ENCODE measurements around the gene CHN1.

The CHN1 gene

GRCh38 chr2:174918886-174919526 lies 86.2 kb downstream of the CHN1 start:
- no peak for DNase-seq

DNA sequence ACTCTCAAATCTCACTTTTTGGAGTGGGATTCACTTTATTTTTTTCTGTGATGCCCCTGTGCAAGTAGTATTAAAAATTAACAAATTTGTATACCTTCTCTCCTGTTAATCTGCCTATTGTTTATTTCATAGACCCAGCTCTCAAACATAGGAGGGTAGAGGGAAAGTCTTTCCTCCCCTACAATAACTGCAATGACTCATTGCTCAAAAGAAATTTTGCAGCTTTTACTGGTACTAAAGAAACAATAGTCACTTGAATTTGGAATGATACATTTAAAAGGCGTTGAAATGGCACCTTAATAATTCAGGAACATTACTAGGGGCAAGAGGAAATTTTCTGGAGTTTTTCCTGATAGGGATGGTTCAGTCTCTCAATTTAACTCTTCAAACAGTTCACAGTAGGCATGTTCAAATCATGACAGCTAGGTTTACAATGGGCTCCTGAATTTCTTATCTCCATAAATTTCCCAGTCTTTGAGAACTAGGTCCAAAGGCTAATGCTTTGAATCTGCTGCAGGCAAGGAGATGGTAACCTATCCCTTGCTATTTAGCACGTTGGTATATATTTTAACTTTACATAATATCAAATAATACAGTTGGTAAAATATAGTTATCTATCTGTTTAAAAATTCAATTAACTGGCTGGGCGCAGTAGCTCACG lies 88.8 kb downstream of the CHN1 start:
- DNase-seq = no peak

GRCh38 chr2:174914853-174915760 lies 90.1 kb downstream of the CHN1 start:
- no peak for DNase-seq

- DNase-seq = no peak
Observed at GRCh38 chr2:174908284-174908683, 96.9 kb downstream of the CHN1 start.

DNA sequence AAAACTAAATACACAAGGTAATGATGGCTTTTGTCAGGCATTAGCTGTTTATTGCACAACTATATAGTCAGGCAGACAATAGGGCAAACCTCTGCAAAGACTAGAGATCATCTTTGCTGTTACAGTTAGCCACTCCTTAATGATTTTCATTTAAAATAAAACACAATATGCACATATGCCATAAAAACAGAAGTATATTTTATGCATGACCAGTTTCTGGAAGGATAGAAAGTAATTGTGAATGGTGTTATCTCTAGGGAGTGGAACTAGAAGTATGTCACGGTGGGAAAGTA lies 102.0 kb downstream of the CHN1 start:
- no peak for DNase-seq

DNA sequence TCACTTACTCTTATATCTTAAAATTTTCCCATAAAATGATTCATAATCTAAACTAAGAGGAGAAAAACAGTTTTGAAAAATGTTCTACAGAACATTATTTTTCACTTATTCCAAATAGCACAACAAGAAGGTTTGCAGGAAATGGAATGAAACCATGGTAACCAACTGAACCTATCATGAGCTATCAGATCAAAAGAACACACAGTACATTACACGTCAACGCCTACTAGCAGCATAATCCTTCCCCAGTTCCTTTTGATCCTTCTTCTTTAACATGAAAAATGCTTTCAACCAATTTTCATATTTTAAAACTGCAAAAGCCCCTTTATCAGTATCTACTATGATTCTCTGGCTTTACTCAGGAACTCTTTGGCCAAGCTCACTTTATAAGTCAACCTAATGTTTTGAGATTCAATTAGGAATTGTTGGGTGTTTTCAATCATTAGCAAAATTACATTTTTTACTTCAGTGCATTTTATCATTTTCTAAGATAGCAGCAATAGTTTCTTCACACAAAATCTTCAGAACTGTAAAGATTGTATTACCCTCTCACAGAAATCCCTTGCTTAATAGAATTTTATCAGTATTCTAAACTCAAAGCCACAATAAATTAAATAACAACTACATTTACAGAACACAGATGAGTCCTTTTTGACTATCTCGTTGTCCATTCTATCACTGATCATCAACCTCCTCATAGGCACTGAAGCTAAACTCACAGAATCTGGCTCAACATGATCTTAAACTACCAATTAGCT lies 102.5 kb downstream of the CHN1 start:
- no peak for DNase-seq

DNA sequence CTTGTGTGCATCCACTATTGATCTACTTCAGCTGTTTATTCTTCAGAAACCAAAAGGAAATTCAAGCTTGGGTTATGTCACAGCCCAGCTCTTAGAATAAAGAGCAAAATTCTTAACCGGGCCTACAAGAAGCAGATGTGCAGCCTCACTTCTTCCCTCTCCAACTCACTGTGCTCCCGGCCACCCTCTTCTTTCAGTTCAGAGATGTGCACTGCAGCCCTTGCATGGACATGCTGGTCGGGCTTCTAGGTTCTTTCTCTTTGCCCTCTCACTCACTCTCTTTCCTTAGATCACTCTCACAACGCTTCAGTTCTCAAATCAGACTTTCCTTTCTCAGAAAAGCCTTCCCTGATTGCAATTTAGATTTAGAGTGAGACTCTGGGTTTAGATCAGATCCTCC lies 104.1 kb downstream of the CHN1 start:
- DNase-seq = no peak

- DNase-seq = no peak
Observed at GRCh38 chr2:174897286-174897685, 107.9 kb downstream of the CHN1 start.

- no peak for DNase-seq
Observed at GRCh38 chr2:174893018-174893417, 112.2 kb downstream of the CHN1 start.

DNA sequence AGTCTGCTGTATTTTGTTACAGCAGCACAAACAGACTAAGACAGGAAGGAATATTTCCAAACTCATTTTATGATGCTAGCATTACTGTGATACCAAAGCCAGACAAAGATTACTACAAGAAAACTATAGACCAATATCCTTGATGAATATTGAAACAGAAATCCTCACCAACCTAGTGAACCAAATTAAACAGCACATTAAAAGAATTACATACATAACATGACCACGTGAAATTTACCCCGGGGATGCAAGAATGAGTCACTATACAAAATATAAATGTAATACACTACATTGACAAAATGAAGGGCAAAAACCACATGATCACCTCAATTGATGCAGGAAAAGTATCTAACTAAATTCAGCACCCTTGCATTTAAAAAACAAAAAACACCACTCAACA lies 112.6 kb downstream of the CHN1 start:
- no peak for DNase-seq

- DNase-seq = no peak
Observed at GRCh38 chr2:174888646-174889271, 116.4 kb downstream of the CHN1 start.

- DNase-seq = no peak
Observed at GRCh38 chr2:174888146-174888545, 117.0 kb downstream of the CHN1 start.

GRCh38 chr2:174882416-174882815 lies 122.8 kb downstream of the CHN1 start:
- DNase-seq = no peak

DNA sequence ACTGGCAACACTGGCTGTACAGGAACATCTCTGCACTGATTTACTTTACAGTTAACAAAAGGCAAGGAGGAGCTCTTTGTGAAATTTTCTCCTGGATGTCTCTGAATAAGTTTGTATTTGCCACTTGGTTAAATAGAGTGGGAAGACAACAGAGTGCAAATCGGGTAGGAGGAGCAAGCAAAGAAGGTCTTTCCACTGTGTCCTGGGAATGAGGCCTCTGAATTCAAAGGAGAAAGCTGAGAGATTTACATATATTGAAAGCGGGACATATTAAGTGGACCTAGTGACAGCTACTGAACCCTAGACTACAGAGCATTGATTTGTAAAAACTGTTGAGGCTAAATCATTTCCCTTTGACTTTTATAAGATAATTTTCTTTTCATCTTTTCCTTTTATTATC lies 123.5 kb downstream of the CHN1 start:
- DNase-seq = no peak

GRCh38 chr2:174878537-174879147 lies 126.5 kb downstream of the CHN1 start:
- DNase-seq = no peak

- no peak for DNase-seq
Observed at GRCh38 chr2:174877751-174878150, 127.4 kb downstream of the CHN1 start.

- DNase-seq = no peak
Observed at GRCh38 chr2:174877301-174877700, 127.9 kb downstream of the CHN1 start.

GRCh38 chr2:174874085-174874484 lies 131.1 kb downstream of the CHN1 start:
- no peak for DNase-seq

GRCh38 chr2:174873471-174873870 lies 131.7 kb downstream of the CHN1 start:
- DNase-seq = no peak

- no peak for DNase-seq
Observed at GRCh38 chr2:174870787-174871186, 134.4 kb downstream of the CHN1 start.

DNA sequence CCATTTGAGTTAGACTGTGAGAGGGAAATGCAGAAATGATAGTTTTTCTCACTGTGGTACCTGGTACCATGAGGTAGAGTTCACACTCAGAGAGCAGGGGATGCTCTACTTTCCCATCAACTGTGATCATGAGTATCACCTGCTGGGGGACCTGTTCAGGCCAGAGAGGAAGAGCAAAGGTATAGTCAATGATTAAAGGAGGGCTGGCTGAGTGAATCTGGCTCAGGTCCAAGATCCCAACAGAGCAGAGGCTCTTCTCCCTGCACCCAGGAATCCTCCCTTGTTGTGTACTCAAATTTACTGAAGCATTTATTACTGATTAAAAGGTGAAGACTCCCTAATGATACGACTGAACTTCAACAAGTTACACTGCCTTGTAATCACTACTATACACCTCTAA lies 136.3 kb downstream of the CHN1 start:
- no peak for DNase-seq

- DNase-seq = no peak
Observed at GRCh38 chr2:174866421-174866820, 138.8 kb downstream of the CHN1 start.
